Renal cortical epithelial cell (primary cell): Measurements from ENCODE around the gene PSMD1. TPM values are rescaled to one million over a fixed set of nuclear protein-coding genes. Genes with fewer than 3 reads are reported as not detected.
"Not testable (repeated sequence)": the region's sequence is repeated elsewhere in the genome, so short reads cannot be mapped to it uniquely, and the experiment has no call there.

Experiments used
- DNase-seq: peaks from one replicate; pipeline ENCODE4 v3.0.0-alpha.2; 2011; ENCODE audit warnings: low read depth
- total RNA-seq: library from RNA; depleted of rRNA; stranded (reverse); fragments of >200 nt; gene quantifications from 2 replicates; pipeline ENCODE4 v1.2.3, GENCODE V29; 2014

The PSMD1 gene
- total RNA-seq, 1 donor from 2014 or later: 121 TPM

GRCh38 chr2:231152800-231153557, 96.3 kb downstream of the PSMD1 start:
- no peak for DNase-seq

- DNase-seq: no peak
Measured at GRCh38 chr2:231159306-231159705, 102.6 kb downstream of the PSMD1 start.

- DNase-seq: no peak
Measured at GRCh38 chr2:231160701-231161100, 104.0 kb downstream of the PSMD1 start.

DNA sequence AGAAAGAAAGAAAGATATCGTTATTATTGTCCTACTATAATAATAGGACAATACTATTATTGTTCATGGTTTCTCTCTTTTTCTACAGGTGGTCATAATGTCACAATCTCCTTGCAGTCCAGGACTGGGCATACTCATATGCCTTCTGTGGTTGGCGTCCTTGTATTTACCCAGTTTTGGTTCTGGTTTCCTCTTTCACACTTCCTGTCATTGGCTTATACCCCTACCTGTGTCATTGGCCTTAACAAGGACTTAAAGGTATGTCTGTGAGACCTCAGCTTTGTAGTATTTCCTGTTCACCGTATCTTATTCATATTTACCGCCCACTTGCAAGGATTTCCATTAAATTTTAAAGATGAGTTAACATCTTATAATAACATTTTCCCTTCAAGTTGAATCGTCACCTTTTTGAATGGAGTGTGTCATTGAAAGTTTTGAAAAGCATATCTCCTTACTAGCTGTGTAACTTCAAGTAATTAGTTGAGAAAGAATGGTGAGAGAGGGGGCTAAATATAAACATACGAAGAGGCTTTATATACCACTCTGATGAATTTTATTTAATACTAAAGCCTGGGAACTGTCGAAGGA, 104.7 kb downstream of the PSMD1 start:
- DNase-seq: peak; percentile 9

DNA sequence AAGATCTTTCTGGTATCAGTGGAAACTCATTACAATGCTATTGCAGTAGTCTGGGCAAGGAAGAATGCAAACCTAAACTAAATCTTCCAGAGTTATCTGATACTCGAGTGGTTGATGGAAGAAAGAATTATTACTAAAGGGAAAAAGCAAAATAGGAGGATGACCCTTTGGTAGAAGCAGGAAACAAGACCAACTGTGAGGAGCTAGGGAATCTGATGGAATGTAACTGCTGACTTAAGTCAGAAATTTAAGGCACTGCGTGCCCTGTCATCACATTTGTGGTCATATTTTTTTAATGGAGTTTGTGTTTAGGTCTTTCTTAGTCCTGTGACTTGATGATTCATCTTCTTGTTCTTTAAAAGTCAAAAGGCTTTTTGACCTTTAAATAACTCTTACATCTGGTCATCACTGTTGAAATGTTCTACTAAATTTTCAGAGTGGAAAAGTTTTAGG, 105.2 kb downstream of the PSMD1 start:
- DNase-seq: peak; percentile 99

- no peak for DNase-seq
Measured at GRCh38 chr2:231163011-231163410, 106.3 kb downstream of the PSMD1 start.

- no peak for DNase-seq
Measured at GRCh38 chr2:231163414-231164095, 106.9 kb downstream of the PSMD1 start.

- DNase-seq: no peak
Measured at GRCh38 chr2:231167745-231168459, 111.2 kb downstream of the PSMD1 start.

GRCh38 chr2:231168460-231169139, 111.9 kb downstream of the PSMD1 start:
- DNase-seq: no peak

DNA sequence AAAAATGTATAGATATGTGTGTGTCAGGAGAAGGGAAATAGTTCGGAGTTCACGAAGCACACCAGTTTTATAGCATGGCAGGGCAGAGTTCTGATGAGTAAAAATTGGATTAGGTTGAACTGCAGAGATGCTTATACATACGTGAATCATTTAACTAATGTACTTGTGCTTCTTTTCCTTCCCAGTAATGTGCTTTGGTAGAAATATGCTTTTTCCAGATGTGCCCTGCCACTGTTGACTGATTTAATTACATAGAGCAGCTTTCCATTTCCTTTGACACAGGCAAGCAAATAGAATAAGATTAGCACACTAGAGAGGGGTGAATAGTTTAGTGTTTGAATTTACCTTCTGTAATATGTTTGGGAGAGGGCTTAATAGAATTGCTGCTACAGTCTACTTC, 112.8 kb downstream of the PSMD1 start:
- DNase-seq: no peak

DNA sequence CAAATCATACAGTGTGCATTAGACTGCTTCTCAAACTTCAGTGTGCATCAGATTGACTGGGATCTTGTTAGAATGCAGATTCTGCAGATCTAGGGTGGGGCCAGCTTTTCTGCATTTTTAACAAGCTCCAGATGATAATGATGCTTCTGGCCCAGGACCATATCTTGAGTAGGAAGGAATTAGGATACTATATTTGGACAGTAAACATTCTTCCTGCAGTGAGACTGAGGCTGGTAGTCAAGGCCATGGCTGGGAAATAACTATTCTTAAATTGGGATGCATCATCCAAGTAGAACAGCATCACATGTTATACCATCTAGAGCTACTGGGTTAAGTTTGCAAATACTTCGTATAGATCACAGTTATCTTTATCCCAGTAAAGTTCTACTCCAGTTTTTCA, 113.4 kb downstream of the PSMD1 start:
- no peak for DNase-seq

GRCh38 chr2:231172025-231172424, 115.4 kb downstream of the PSMD1 start:
- peak; percentile 37 for DNase-seq

- no peak for DNase-seq
Measured at GRCh38 chr2:231174211-231174651, 117.6 kb downstream of the PSMD1 start.

DNA sequence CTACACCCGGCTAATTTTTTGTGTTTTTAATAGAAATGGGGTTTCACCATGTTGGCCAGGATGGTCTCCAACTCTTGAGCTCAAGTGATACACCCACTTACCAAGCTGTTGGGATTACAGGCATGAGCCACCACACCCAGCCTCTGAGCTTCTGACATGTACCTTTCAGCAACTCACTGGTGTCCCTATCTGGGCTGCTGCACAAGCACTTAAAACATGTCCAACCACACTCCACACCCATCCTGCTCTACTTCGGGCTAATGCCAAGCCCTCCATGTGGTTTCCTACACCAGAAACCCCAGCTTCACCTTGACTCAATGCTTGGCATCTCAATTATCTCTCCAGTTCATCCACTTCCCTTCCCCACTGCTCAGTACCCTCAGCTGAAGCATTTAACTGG, 119.4 kb downstream of the PSMD1 start:
- DNase-seq: peak; percentile 11

GRCh38 chr2:231177156-231178025, 120.7 kb downstream of the PSMD1 start:
- DNase-seq: no peak

DNA sequence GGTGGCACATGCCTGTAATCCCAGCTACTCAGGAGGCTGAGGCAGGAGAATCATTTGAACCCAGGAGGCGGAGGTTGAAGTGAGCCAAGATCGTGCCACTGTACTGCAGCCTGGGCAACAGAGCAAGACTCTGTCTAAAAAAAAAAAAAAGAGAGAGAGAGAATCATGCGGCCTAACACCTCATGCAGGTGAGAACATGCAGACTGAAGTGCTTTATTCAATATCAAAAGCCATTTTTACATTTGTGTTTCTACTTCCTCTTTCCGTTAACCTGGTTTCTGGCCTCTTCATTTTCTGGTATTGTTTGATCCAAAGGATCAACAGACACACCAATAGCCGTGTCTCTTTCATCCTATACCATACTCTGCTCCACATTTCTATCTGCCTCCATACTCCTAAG, 122.1 kb downstream of the PSMD1 start:
- not testable (repeated sequence) for DNase-seq

DNA sequence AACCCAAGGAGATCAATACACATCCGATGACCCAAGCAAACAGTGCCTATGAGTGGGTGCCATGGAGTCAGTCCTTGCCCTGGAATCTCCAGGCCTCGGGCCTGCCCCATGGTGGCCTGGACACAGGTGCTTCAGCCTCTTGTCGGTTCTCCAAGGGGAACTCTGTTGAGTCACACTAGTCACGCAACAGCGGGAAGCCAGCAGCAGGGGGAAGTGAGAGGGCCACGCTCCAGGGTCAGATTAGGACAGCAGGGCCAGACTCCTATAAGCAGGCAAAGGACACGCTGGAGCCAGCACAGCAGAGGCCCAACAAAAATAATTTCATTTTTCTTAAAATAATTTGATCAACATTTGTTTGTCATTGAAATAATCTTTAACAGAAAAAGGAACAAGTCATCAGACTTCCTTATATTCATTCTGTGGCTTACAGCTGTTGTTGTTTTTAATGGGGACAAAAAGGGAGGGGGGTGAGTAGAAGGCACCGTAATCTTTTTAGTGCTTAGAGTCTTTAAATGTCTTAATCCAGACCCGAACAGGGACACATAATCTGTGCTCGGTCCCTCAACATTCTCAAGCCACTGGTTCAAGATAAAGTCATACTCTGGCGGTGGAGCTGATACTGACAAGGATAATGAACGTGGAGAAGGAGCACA, 125.3 kb downstream of the PSMD1 start:
- DNase-seq: peak; percentile 73

DNA sequence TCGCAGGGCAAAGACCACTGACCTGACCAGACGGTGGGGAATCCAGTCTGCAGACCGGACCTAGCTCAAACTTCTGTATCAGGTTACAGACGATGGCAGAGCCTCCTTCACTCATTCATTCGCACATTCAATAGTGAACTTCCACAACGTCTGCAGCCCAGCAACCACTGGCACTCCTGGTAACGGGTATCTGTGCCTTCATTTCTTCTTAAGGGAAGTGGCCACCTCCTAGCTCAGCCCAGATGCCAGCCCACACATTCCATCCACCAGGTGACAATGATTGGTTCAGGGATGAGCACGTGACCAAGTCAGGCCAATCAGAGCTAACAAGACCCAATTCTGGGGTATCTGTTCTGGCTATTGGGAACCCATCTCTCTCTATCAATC, 125.8 kb downstream of the PSMD1 start:
- DNase-seq: no peak

DNA sequence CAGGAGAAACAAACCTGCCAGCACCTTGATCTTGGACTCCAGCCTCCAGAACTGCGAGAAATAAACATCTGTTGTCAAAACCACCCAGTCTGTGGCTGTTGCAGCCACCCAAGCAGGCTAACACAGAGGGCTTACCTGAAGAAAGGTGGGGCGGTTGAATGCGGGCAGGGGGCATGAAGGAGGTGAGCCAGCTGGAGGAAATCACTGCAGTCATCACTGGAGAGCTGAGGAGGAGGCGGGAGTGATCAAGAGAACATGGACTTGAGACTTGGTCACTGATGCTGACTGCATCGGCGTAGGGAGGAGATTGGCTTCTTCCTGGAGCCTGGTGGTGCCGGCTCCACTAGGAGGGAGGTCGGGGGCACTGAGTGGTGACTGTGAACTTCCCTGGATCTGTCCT, 127.2 kb downstream of the PSMD1 start:
- no peak for DNase-seq

GRCh38 chr2:231184319-231184718, 127.7 kb downstream of the PSMD1 start:
- DNase-seq: no peak
